Liver (tissue), 3 donors: ENCODE results near the gene RAB27B.

Experiments used
- CTCF ChIP-seq: fragments of 150-350 bp; IDR thresholded peaks from 2 replicates; pipeline ENCODE4 v1.5.1; 2017; ENCODE audit warnings: improper control_type of control experiment, low read depth, low read length; ENCODE audit not compliant: missing input control
- TAF1 ChIP-seq: conservative IDR thresholded peaks from 2 replicates; pipeline ENCODE4 v1.6.1; 2016; ENCODE audit warnings: antibody characterized with exemption, mild to moderate bottlenecking
- donor health status: healthy.
- donor health status: healthy.

DNA sequence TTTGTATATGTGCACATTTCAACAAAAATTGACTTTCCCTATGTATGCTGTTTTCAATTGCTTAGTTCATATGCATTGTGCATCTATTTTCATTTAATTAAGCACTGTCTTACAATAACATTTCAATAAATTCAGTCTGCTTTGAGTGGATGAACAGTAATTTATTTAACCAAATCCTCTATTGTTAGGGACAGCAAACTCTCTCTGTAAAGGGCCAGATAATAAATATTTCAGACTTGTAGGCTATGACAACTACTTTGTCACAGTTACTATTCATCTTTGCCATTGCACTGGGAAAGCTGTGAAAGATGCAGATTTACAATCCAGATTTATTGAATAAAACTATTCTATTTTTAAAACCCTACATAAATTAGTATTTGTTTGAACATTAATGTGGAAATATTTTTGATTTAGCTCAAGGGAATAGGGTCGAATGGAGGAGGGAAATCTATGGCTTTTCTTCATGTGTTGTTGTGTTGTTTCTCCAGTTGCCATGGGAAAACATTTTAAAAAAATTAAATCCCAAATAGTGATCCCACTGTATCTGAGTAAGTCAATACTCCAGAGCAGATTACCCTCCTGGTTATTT is 14.2 kb upstream of the RAB27B start:
- no peak for TF ChIP-seq TAF1
- TF ChIP-seq CTCF, result no peak
